K562 (cell line): ENCODE data around the gene OR9Q1.

ENCODE experiments used
- CTCF ChIP-seq, 3 experiments: IDR thresholded peaks in 2 of 3; conservative IDR thresholded peaks in 1 of 3; 2 replicates each; pipeline ENCODE4 v1.5.1; 2011 to 2012; ENCODE audit warnings: low read length in 3 of 3, mild to moderate bottlenecking in 3 of 3, control low read depth in 2 of 3, improper control_type of control experiment in 1 of 3, inconsistent platforms in 1 of 3, low read depth in 1 of 3, mixed read lengths in 1 of 3, moderate library complexity in 1 of 3; ENCODE audit not compliant: insufficient read depth in 2 of 3
- E2F6 ChIP-seq, 2 experiments: IDR thresholded peaks; 2 replicates each; pipeline ENCODE4 v1.6.1; 2011; ENCODE audit warnings: borderline replicate concordance in 1 of 2, control low read depth in 1 of 2, low read depth in 1 of 2, low read length in 1 of 2, mild to moderate bottlenecking in 1 of 2, mixed read lengths in 1 of 2, moderate library complexity in 1 of 2; ENCODE audit not compliant: insufficient read depth in 1 of 2, insufficient read length in 1 of 2, poor library complexity in 1 of 2, severe bottlenecking in 1 of 2; ENCODE audit errors: extremely low read depth in 1 of 2
- IRF9 ChIP-seq: fragments of 450-650 bp; IDR thresholded peaks from 2 replicates; pipeline ENCODE4 v1.6.1; 2016; ENCODE audit warnings: missing biosample characterization, missing genetic modification characterization

- no peak for TF ChIP-seq CTCF (IDR thresholded peaks at IDR 0.05 in 2 of 3, conservative IDR thresholded peaks at IDR 0.05 in 1 of 3; ENCODE audit: insufficient read depth in 2 of 3, low read depth in 1 of 3, low read length in 3 of 3)
- no peak for TF ChIP-seq E2F6 (IDR thresholded peaks at IDR 0.05; ENCODE audit: borderline replicate concordance in 1 of 2, extremely low read depth in 1 of 2, insufficient read depth in 1 of 2, insufficient read length in 1 of 2, low read depth in 1 of 2, low read length in 1 of 2, poor library complexity in 1 of 2, severe bottlenecking in 1 of 2)
- TF ChIP-seq IRF9, result no peak
Measured at GRCh38 chr11:58195939-58196338, 172.3 kb downstream of the OR9Q1 start.
